Astrocyte of the cerebellum (primary cell): Measurements from ENCODE around the gene TOR1B.
A peak's percentile ranks its signal among the peaks of the same experiment; 100 is the strongest.

Source experiments
- DNase-seq: peaks from one replicate; pipeline ENCODE4 v3.0.0-alpha.2; 2011; ENCODE audit warnings: low read depth
- H3K4me3 ChIP-seq: 2 replicates; pipeline ENCODE4 v1.5.1; 2011; ENCODE audit warnings: mild to moderate bottlenecking, low read depth, low read length, moderate library complexity
- in situ Hi-C: cut with HindIII; loops from 2 replicates; pipeline ENCODE4 v1.10.0; 2017; ENCODE audit warnings: low sequenced_read_pairs
- TF ChIP-seq, protein P1 (sequence below): IDR thresholded peaks from 2 replicates; pipeline ENCODE4 v1.5.1; 2012; ENCODE audit warnings: low read length, low read depth, moderate library complexity, mild to moderate bottlenecking; ENCODE audit errors: missing control alignments

The TOR1B gene

DNA sequence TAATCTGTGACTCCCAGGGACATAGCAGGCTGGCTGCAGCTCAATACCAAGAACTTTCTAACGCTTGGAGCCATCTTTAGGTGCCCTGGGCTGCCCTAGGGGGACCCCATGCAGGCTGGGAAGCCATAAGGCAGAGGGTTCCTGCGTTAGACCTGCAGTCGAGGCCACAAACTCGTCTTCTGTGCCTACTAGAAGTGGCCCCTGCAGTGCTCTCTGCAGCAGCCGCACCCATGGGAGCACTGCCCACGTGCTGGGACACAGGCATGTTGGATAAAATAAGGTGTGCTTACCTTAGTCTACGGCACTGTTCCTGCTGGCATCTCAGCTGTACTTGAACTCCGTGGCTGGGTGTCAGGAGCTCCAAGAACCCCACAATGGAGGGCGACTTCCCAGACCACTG lies 9.4 kb downstream of the TOR1B start:
- H3K4me3 ChIP-seq = no peak overlapping the region
- no peak for DNase-seq
- TF ChIP-seq, protein P1, sequence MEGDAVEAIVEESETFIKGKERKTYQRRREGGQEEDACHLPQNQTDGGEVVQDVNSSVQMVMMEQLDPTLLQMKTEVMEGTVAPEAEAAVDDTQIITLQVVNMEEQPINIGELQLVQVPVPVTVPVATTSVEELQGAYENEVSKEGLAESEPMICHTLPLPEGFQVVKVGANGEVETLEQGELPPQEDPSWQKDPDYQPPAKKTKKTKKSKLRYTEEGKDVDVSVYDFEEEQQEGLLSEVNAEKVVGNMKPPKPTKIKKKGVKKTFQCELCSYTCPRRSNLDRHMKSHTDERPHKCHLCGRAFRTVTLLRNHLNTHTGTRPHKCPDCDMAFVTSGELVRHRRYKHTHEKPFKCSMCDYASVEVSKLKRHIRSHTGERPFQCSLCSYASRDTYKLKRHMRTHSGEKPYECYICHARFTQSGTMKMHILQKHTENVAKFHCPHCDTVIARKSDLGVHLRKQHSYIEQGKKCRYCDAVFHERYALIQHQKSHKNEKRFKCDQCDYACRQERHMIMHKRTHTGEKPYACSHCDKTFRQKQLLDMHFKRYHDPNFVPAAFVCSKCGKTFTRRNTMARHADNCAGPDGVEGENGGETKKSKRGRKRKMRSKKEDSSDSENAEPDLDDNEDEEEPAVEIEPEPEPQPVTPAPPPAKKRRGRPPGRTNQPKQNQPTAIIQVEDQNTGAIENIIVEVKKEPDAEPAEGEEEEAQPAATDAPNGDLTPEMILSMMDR = no peak
- in situ Hi-C loops = no loop called here

DNA sequence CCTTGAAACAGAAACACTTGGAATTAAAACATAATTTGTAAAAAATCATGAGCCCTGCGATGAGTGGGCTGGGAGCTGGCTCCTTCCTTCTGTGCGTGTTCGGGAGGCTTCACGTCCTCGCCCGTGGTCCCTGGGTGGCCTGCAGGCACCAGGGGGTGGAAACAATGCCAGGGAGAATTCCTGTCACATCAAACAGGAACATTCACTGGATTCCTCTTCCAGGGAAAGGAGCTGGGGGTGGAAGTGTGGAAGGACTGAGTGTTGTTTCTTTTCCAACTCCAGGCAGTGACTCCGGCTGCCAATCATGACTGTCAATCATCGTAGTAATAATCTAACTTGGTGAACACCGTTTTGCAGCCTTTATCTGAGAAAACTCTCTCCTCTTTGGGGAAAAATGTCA lies 10.7 kb downstream of the TOR1B start:
- H3K4me3 ChIP-seq = no peak overlapping the region
- in situ Hi-C loops = no loop called here
- no peak for DNase-seq
- TF ChIP-seq, protein P1 = no peak

DNA sequence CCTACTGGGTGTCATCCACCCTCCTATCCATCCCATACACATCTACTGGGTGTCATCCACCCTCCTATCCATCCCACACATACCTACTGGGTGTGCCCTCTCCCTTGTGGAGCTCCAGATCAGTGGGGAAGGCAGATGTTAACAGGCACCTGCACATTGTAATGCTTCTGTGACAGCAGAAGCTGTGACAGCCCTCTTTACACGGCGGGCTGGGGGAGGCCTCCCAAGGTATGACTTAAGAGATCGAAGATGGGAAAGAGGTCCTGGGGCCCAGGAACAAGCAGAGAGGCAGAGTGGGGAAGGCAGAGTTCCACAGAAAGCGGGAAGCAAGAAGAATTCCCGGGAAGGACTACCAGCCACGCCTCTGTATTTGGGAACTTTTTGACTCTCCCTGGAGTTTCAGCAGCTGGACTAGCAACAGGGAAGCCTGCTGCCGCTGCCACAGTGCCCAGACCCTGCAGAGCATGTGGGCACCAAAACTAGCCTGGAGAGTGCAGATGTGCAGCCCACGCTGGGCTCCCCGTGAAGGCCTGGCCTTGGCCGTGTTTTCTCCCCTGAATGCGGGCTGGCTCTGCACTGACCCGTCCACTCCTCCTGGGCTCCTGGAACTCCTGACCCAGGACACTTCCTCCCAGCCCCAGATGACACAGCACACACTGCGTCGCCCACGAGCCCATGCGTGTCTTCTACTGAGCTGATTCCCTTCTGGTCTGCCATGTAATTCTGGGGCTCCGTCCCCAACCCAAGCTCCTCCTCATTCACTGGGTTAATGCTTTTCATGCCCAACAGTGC lies 11.6 kb downstream of the TOR1B start:
- in situ Hi-C loops = no loop called here
- no peak overlapping the region for H3K4me3 ChIP-seq
- TF ChIP-seq, protein P1 = no peak
- DNase-seq = no peak

DNA sequence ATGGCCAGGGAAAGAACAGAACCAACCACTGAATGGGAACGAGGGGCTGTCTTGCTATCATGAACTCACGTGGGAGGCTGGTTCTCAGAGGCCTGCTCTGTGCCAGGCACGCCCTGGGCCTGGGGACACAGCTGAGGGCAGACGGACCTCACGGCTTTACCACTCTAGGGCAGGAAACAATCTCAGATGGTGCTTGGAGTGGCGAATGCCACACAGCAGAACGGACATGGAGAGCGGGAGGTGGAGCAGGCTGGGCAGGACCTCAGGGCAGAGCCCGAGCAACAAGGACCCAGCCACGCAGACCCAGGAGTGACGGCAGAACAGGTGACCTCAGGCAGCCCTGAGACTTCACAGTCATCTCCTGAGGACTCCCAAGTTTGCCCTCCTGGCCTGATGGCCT lies 12.3 kb downstream of the TOR1B start:
- DNase-seq = no peak
- TF ChIP-seq, protein P1 = no peak
- in situ Hi-C loops = no loop called here
- no peak overlapping the region for H3K4me3 ChIP-seq

DNA sequence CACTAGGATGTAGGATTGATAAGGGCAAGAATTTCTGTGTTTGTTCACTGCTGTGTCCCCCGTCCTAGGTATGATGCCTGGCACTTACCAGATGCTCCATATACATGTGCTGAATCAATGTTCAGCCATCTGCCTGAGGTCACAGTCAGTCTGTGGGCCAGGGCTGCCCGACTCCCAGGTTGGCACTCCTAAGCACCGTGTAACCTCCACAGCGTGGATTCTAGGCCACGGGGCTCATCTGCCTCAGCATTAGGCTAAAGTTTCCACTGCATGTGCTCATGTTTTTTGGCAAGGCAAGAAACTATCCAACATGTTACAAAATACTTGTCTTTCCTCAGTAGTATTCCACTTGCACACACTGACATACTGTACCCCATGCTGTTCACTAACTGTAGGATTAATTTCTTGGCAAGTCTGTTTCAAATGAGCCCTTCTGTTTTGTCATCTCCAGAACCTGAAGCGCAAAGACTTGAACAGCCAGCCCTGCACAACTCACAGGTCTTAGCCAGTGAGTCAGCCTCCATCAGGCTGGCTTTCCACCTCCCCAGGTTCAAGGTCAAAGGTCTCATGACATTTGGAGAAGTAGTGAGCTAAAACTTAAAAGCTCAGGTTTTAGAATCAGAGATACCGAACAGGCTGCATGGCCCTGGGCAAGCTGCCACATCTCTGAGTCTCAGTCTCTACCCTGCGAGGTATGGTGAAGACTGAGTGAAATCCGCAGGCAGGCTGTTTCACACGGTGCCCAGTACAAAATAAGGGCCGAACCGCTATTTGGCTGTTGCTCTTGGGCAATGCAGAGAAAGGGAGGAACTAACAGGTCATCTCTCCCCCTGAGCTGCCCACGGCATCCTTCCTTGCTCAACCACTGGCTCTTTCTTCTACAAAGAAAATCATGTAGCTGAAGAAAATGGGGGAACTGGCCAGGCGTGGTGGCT lies 13.8 kb downstream of the TOR1B start:
- TF ChIP-seq, protein P1 = no peak
- in situ Hi-C loops = no loop called here
- H3K4me3 ChIP-seq = no peak overlapping the region
- no peak for DNase-seq

DNA sequence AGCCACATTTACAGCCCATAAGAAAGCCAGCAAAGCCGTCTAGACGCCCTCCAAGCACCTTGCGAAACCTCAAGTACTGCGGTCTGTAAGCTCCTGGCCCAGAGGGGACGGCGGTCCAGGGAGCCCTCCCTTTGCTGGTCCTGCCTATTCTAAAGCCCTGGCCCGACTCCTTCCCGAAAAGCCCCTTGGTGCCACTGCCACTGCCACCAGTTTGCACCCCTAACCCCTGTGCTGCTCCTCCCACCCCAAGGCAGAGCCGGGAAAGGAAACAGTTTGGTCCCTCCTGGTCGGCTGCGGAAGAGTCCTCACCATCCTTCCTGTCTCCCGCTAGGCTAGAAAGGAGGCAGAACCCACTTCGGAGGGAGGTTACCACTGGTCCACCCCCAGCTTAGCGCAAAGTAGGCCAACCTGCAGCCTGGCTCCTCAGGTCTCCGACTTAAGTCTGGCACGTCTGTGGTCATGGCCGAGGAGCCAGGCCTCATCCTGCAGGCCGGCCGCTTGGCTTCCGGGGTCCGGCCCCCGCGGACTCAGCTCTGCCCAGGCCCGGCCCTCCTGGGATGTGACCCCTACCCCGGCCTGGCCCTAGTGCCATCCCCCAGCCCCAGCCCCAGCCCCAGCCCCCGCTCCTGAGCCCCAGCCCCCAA lies 20.0 kb downstream of the TOR1B start:
- in situ Hi-C loops = no loop called here
- H3K4me3 ChIP-seq = peak overlapping the region; percentile 71
- DNase-seq = no peak
- TF ChIP-seq, protein P1 = no peak
